GM21381 (cell line): ENCODE results near the gene SLC1A1.

Experiments used
- ATAC-seq: cut with Tn5 transposase; IDR thresholded peaks from one replicate; pipeline ENCODE4 v1.9.1; 2021; ENCODE audit warnings: mild to moderate bottlenecking, moderate library complexity; ENCODE audit not compliant: unreplicated experiment

The SLC1A1 gene

DNA sequence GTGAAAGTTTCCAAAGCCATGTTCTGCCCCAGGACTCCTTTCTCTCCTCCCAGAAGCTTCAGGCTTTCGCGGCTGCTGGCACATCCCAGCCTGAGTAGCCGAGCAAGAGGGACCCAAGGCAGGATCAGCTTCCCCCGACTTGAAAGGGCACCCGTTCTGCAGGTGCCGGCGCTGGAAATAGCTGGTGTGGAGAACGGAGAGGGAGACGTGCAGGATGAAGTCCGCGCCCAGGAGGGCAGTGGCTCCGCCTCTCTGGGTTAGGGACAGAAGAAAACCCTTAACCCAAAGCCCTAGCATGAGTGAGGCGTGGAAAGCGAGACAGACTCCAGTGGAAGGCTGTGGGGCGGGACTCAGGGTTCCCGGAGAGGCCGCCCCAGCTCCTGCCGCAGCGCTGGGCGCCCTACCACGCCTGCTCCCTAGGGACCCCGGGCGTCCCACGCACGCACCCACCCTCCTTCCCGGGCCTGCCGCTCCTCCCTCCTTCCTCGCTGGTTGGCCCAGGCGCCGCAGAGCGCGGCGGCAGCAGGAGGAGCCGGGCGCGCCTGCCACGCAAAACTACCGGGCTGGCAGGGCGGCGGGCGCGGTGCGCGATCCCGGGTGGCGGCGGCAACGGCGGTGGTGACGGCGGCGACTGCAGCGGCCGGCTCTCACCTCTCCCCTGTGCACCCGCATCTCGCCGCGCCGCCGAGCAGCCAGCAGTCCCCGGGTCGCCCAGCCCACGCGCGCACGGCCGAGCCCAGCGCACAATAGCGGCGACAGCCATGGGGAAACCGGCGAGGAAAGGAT, at the start of gene SLC1A1:
TSS of gene SLC1A1 (plus strand) at position 550 of the 786 bp plus-strand sequence. CDS start at position 762, 212 bp downstream.
- peak; percentile 74 for ATAC-seq

DNA sequence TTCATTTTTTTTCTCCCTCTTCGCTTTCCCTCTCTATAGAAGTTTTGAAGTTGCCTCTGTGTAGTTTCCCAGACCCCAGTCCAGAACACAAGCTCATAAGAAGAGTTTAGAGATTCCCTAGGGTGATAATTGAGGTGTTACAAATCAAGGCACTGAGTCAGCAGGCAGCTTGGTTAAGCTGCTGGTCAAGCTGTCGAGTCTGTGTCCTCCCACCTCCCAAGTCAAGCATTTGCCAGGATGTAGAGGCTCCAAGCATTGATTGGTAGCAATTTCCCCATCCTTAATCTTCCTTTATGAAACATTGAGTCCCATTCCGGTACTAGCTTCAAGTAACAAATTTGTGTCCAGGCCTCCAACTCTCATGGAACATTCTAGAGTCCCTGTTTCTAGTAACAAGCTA, 47.5 kb upstream of the SLC1A1 start:
- no peak for ATAC-seq

GRCh38 chr9:4443439-4443838, 46.8 kb upstream of the SLC1A1 start:
- ATAC-seq: no peak

- no peak for ATAC-seq
Observed at GRCh38 chr9:4461437-4461836, 28.8 kb upstream of the SLC1A1 start.

- ATAC-seq: no peak
Observed at GRCh38 chr9:4463824-4464223, 26.4 kb upstream of the SLC1A1 start.

- peak; percentile 95 for ATAC-seq
Observed at GRCh38 chr9:4464911-4465513, 25.3 kb upstream of the SLC1A1 start.

- ATAC-seq: no peak
Observed at GRCh38 chr9:4465910-4466309, 24.4 kb upstream of the SLC1A1 start.

DNA sequence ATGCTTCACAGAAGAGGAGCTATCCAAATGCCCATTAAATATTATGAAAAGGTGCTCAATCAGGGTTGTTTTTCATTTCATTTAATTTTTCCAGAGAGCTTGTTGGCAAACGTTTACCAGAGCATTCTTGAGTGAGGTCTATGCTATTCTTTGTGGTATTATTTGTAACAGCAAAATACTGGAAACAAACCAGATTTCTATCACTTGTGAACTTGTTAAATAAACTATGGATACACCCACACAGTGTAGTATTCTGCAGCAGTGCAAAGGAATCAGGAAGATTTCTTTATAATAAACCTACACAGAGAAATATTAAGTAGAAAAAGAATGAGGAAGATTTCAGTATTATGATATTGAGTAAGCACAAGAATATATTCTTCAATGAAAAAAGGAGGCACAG, 15.0 kb upstream of the SLC1A1 start:
- no peak for ATAC-seq

DNA sequence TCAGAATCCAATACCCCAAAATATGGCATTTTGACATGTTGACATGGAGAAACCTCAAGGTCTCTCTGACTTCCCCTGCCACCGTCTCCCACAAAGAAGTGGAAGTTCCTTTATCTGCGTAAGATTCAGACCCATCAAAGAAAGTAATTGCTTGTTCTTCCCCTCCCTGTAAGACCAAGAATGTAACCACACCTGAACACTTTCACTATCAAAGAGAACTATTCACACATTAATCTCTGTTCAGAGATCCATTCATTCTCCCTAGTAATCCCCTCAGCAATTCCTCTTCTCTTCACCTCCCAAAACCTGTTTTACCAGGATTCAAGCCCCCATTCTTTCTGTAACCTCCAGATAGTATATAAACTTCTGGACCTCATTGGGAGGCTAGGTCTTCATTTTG, 4.1 kb upstream of the SLC1A1 start:
- ATAC-seq: no peak

- ATAC-seq: peak; percentile 1
Observed at GRCh38 chr9:4489562-4489918, 728 bp upstream of the SLC1A1 start.

GRCh38 chr9:4490705-4491625, 697 bp downstream of the SLC1A1 start:
- peak; percentile 10 for ATAC-seq

GRCh38 chr9:4491626-4491975, 1.3 kb downstream of the SLC1A1 start:
- ATAC-seq: no peak

- ATAC-seq: no peak
Observed at GRCh38 chr9:4494332-4494731, 4.1 kb downstream of the SLC1A1 start.

GRCh38 chr9:4494806-4495205, 4.5 kb downstream of the SLC1A1 start:
- ATAC-seq: no peak

GRCh38 chr9:4495537-4495936, 5.3 kb downstream of the SLC1A1 start:
- ATAC-seq: no peak

- ATAC-seq: no peak
Observed at GRCh38 chr9:4496497-4496896, 6.2 kb downstream of the SLC1A1 start.

DNA sequence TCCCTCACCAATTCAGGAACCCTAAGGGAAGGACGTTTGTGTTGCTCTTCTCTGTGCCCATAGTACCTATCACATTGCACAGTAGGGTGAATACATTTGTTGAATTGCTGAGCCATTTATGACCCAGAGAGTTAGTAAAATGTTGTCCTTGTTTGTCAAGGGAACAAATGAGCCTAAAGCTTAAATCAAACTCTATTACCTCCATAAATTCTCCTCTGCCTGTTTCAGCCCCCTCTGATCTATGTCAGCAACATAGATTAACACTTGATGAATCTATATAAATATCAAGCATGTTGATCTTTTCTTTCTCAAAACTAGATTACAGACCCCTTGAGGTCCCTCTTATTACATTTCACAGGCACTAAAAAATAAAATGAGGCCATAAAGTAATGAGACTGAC, 7.1 kb downstream of the SLC1A1 start:
- ATAC-seq: no peak

GRCh38 chr9:4497855-4498254, 7.6 kb downstream of the SLC1A1 start:
- no peak for ATAC-seq

GRCh38 chr9:4499917-4500316, 9.6 kb downstream of the SLC1A1 start:
- ATAC-seq: no peak

DNA sequence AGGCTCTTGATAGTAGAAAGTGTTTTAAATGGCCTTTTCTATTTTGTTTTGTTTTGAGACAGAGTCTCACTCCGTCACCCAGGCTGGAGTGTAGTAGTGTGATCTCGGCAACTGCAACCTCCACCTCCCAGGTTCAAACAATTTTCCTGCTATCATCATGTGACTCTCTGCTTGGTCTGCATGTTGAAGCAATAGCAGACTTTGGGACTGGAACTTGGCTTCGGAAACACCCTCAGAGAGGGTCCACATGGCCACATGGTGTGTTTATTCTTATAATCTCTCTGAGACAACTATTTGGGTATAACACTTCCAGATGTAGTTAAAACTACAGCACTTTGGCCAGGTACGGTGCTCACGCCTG, 10.9 kb downstream of the SLC1A1 start:
- no peak for ATAC-seq

GRCh38 chr9:4502444-4502843, 12.2 kb downstream of the SLC1A1 start:
- no peak for ATAC-seq

DNA sequence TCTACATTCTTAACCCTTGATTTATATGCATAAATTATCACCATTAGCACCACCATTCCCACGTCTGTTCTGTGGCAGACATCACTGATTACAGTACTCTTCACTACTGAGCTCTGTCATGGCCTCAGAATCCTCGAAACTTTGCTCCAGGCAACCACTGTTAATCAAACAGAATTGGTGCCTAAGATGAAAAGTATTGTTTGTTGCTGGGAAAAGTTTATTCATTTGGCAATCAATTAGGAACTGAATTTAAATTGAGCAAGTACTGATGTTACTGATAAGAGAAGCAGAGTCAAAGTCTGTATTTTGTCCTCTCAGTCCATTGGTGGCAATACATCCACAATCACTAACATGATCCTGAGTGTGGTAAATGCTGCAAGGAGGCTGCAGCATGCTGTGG, 12.8 kb downstream of the SLC1A1 start:
- no peak for ATAC-seq
